ENCODE measurements around the gene TRIM8.

The TRIM8 gene

DNA sequence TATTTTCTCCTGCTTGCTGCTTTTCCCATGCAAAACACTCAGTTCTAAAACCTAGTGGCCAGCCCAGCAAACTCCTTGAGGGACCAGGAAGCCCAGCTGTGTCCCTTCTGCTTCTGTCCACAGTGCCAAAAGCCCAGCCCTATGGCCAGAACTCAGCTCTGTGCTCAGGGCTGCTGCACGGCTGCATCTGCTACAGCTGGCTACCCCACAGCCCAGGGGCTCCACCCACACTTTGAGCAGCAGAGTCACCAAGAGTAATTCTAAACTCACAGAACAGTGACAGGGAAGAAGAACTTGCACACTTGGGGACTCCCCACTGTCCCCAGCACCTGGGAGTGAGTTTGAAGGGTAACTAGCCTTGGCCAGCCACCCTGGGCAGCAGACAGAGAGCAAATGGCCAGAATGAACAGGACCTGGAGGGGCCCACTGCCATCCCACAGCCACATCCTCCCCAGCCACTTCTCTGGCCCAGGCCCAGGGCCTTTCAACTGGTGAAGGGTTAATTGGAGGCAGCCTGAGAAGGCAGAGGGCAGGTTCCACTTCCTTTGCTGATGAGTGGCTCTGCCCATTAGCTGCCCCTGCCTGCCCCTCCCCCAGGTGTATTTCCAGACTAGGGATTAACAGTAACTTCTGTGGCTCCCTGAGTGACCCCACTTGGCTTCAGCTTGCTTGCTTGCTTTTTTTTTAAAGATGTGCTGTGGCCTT lies 28.1 kb upstream of the TRIM8 start:
- DNase-seq = no peak

DNA sequence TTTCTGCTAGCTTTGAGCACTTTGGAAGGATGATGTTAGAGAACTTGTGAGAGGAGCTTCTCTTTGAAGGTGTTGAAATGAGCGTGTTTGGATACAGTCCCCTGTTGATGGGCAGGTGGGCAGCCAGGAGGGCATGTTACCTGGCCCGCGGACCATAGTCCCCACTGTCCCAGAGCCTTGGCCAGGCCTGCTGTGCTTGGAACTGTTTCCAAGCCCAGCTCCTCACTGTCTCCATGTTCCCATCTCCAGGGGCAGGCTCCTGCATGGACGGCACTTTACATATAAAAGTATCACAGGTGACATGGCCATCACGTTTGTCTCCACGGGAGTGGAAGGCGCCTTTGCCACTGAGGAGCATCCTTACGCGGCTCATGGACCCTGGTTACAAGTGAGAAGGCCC lies 27.2 kb upstream of the TRIM8 start:
- DNase-seq = no peak

DNA sequence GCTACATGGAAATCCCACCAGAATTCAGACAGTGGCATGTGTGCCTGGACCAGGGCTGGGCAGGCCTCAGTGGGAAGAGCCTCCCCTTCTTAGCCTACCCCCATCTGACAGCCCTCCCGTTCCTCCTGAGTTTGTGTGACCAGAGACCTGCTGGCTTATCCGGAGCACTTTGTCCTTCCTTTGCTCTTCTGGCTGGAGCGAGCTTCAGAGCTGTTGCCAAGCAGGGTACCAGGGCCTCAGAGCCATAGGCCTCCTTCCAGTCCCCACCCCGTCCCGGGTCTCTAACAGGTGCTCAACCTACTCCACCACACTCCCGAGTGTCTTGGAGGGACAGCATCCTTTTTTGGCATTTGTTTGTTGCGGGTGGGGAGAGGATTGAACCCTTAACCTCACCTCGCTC lies 26.5 kb upstream of the TRIM8 start:
- no peak for DNase-seq

DNA sequence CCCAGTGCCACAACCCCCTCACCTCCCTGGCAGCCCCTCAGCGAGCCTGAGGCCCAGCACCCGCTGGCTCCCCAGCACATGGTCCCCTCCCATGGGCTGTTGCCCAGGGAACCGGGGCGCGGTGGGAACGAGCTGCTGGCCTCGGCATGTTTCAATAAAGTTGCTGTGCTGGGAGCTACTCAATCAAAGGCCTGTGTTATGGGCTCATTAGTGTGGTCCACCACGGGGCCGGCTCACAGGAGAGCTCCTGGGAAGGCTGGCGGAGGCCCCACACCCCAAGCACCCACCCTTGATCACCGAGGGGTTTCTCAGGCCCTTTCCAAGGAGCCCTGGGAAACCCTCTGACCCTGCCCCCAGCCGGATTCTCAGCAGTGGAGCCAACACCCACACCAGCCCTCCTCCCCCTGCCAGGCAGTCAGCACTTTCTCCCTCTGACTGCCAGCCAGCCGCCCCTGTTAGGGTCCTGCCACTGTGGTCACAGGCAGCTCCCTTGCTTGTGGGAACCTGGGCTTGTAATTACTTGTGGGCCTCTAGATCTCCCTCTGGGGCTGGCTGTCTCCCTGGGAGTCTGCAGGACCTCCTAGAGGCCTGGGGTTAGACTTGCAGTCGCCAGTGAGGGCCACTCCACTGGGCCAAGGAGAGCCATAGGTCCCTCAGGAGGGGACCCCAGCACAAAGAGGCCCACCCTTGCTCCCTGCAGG lies 24.8 kb upstream of the TRIM8 start:
- DNase-seq = no peak

DNA sequence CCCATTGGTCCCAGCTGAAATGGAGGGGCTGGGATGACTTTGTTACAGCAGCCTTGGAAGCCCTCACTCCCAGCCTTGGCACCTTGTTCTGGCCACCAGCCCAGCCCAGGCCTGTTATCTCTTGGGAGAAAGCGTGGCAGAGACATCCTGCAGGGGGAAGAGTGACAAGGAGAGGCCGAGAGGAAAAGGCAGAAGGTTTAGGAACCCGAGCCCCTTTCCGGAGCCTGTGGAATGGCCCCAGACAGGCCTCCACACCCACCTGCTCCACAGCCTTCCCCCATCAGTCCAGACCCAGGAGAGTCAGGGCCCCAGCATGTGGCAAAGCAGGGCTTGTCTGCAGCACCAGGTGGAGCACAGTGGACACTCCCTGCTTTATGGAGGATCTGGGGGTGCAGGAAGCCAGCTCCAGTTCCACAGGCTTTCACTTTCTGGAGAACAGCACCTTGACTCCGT lies 24.1 kb upstream of the TRIM8 start:
- no peak for DNase-seq

DNA sequence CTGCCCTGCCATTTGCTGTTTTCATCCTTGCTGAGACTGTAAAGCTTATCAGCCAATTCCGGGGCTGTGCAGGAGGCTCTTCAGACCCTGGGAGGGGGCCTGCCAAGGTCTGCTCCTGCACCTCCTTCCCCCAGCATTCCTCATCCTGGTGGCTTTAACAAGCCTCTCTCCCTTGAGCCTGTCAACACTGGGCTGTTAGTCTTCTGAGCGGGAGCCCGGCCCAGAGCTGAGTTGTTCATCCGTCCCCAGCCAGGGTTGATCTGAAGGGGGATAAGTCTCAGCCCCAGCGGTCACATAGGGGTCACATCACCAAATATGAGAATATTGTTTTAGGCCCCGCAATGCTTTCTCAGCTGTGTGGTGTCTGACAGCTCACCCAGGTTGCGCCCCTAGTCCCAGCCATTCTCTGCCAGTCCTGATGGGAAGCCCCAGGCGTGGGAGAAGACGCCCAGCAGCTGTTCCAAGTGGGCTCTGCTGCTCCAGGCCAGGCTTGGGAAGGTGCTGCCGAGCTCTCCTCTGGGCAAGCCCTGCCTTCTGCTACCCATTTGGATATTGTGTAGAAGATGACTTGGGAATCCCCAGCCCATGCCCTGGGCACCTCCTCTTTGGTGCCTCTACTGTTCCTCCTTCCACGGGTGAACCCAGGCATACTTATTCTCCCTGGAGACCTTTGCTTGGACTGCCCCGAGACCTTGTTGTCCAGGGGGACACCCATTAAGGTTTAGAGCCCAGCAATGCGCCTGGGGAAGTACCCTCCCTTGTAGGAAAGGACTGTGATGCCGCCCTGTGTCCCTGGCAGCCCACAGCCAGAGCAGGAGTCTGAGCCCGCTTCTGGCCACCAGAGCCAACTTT lies 23.5 kb upstream of the TRIM8 start:
- DNase-seq = no peak

DNA sequence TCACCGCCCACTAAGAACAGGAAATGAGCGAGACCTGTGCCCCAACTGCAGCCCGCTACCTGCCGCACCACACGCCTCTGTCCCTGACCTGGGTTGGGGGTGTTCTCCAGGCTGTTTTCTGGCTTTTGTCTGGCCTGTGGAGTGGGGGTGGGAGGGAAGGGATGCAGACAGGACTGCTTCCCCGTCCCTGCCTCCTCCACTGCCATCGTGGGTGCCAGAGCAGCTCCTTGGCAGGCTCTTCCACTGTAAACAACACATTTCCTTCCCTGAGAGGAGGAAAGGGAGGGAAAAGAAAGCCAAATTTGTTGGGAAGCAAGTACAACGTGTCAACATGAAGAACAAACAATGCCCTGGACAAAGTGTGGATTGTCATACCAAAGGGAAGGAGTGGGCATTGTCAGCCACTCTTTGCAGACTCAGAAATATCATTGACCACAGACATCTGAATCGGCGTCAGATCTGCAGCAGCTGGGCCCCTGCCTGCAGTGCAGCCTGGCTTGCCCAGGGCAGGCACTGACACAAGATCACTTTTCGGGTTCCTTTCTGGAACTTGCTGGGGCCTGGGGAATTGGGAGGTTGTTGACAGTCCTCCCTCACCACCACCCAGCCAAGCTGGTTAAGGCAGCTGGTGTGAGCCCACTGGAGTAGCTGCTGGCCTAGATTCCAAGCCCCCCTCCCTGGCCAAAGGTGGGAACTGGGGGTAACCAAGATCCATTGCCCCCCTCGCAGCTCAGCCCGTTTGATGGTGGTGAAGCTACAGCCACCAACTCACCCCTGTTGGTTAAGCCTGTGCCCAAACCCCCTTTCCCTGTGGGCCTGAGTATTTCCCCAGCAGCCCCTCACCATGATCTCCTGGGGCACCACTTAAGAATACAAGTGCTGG lies 22.6 kb upstream of the TRIM8 start:
- DNase-seq = no peak

DNA sequence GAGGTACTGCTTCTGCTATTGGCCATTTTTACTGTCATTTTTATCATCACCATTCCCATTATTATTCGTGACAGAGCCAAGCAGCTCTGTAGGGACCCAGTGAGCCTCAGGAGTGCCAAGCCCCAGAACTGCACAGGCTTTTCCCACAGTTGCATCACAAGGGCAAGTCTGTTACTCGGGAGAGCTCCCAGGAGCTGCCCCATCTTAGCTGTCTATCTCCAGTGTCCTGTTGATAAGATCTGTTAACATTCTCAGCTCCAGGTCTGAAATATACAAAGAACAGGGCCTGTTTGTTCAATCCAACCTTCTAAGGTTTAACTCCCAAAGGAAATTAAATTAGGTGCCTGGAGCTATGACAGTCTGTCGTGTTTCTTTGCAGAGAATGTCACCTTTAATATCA lies 20.2 kb upstream of the TRIM8 start:
- no peak for DNase-seq

DNA sequence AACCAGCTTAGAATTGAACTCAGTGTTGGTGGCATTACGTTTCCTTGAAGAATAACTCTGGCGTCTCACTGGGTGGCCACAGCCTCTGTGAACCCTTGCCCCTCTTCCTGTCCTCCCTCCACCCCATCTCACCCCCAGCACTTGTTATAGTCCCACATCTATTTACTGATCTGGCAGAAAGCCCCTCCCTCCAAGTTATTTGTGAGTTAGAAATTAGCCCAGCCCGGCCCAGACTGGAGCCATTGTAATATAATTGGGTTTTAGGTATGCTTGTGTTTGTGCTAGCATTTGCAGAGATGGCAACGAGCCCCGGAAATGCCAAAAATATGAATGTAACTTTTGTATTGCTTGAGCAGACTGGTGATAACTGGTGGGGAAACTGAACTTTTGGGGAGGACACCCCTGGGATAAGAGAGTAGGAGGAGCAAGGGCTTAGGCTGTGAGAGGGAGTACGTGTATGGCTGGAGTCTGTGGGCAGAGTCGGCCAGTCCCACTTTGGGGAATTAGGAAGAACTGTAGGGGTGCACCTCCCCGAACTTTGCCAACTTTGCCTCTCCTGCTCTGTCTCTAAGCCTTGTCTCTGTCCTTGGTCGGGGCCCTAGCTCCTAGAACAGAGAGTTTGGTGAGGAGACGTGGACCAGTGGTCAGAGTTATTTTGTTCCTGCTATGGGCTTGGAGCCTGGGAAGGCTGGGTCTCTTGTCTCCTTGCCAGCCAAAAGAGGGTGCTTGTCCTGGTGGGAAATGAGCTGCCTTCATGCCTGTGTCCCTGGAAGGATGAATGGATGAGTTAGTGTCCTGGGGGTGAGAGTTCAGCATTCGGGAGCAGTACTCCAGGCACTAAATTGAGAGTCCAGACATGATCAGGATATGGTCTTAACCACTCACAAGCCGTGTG lies 19.3 kb upstream of the TRIM8 start:
- DNase-seq = no peak

DNA sequence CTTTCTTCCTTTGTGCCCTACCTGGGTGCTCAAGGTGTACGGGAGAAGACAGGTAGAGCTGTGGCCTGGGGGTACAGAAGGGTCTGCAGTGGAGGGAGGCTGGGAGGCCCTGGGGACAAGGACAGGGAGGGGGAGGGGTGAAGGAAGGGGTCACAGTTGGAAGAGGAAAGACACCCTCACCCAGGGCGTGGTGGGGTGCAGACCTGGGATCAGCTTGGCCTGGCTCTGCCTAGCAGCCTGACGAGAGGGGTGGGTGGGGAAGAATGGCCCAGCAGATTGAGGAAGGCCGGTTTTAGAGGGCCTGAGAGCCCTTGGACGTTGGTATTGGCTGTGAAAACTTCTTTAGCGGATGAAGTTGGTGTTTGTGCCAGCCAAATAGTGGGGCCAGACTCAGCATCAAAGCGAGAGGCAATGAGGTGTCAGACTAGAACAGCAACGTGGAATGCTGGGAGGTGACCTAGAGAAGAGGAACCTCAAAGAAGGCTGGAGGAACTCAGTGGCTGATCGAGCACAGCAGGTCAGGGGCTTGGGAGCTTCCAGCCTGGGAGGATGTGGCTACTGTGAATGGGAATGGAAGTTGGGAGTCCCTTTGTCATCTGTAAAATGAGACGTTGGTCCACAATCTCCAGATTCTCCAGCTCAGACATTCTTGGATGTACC lies 18.1 kb upstream of the TRIM8 start:
- DNase-seq = no peak

DNA sequence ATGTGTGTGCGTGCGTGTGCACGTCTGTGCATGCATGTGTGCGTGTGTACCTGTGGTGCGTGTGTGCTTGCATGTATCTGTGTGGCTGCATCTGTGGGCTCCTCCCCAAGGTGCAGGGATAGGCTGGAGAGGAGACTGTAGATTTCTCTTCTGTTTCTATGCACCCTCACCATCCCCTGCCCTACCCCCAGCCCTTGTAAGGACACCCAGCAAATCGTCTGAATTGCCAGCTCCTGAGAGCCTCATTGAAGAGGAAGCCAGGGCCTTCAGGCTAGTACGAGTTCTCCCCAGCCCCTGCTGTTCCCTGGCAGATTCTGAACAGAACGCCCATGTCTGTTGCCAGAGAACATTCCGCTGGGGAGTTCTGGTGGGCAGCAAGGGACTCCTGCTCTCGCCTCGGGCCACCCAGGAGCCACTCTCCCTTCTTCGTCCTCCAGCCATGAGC lies 17.0 kb upstream of the TRIM8 start:
- no peak for DNase-seq

DNA sequence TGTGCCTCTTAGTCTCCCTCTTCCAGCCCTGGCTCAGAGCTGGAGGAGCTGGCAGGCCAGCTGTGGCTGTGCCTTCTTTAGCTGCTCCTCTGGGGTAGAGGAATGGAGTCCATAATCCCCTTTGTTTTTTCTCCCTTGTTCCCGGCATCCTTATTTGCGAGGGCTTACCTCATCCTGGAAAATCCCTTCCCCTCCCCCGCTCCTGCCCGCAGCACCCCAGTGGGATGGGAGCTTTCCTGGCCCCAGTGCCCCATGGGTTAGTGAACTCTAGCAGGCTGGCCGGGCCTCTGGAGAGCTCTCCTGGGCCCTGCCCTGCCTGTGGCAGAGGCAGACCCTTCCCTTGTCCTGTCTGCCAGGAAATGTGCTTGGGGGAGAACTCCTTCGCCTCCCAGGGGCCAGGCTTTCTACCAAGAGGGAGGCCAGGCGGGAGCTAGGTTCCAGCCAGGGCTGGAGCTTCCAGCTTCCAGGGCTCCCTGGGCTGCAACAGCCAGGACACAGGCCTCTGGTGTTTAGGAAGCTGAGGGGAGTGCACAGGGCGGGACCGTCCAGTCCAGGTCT lies 16.5 kb upstream of the TRIM8 start:
- no peak for DNase-seq

DNA sequence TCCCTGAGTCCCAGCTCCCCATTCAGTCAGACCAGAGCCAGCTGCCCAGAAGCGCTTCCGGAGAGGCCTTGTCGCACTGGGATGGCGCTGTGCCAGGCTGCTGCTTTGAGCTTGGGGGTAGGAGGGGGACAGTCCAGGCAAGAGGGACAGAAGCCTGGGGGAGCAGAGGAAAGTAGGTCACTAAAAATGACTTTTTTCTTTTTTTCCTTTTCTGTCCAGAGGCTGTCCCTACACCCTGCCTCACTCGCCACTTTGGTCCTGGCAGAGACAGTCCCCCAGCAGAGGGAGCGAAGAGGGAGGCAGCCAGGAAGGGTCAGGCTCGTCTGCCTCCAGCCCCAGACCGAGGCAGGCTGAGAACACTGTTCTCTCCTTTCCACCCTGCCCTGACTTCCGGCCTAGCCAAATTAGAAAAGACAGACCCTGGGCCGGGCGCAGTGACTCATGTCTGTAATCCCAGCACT lies 15.8 kb upstream of the TRIM8 start:
- DNase-seq = no peak

DNA sequence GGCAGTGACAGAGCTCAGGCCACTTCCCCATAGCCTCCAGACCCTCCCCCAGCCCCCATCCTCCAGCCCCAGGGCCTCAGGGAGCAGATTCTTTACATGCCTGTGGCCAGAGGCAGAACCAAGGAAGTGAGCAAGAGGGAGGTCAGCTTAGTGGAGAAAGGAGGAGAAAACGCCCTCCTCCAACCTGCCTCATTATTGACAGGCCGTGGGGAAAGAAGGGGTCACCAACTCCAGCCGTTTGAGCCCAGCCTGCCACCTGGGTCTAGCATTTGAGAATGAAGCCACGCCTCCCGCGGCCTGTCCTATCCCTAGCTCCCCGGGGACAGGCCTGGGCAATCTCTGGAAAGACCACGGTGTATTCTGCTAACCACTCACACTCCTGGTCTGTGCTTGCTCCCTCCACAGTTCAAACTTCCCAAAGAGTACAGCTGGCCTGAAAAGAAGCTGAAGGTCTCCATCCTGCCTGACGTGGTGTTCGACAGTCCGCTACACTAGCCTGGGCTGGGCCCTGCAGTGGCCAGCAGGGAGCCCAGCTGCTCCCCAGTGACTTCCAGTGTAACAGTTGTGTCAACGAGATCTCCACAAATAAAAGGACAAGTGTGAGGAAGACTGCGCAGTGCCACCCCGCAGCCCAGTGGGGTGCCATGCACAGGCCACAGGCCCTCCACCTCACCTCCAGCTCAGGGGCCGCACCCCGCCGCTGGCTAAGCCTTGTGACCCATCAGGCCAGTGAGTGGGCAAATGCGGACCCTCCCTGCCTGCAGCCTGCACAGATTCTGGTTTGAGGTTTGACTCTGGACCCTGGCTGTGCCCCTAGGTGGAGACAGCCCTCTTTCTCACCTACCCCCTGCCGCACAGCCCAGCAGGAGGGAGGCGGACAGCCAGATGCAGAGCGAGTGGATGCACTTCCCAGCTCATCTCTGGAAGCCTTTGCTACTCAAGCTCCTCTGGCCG lies 14.3 kb upstream of the TRIM8 start:
- DNase-seq = no peak

DNA sequence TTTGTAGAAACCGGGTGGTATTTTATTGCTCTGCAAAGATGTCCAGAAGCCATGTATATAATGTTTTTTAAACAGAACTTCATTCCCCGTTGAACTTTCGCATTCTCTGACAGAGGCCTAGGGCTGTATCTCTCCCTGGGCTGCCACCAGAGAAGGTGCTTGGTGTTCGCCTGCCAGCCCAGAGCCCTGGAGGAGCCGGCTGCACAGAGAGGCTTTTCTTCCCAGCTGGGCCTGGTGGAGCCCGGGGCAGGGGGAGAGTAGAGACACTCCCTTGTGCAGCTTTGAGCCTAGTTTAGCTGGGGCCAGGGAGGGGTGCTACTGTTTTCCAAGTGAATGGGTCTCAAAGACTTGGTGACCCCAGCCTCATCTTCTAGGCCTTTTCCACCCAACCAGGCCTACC lies 13.6 kb upstream of the TRIM8 start:
- DNase-seq = no peak

DNA sequence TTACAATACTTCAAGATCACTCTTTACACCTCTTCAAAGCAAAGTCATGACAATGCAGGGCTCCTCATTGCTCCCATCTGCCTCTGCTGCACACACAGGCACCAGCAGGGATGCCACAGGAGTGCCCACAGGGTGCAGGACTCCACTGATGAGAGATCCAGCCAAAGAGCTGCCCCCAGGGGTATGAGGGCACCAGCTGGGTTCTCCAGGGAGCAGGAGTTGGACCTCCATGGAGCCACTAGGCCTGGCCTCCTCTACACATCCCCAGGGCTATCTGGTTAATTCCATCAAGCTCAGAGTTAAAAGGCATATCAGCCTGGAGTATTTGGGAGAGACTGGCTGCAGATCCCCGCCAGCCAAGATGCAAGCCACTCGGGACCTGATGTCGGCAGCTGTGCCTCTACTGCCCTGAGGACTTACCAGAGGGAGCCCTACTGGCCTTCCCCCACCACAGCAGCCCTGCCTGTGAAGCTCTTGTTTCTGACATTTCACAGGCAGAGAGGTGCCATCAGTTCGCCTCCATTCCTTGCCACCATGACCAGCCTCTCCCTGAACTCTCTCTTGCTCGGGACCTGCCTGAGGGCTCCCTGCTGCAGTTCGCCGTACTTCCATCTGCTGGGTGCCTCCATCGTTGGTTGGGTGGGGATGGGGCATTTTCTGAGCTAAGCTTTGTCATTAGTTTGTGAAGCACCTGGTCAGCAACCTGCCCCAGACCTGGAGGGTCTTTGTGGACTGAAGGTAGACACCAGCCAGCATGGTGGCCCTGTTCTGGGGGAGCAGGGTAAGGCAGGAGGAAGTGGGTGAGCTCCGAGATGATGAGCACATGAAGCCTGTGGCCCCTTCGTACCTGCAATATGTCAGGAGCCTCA lies 12.5 kb upstream of the TRIM8 start:
- DNase-seq = no peak

DNA sequence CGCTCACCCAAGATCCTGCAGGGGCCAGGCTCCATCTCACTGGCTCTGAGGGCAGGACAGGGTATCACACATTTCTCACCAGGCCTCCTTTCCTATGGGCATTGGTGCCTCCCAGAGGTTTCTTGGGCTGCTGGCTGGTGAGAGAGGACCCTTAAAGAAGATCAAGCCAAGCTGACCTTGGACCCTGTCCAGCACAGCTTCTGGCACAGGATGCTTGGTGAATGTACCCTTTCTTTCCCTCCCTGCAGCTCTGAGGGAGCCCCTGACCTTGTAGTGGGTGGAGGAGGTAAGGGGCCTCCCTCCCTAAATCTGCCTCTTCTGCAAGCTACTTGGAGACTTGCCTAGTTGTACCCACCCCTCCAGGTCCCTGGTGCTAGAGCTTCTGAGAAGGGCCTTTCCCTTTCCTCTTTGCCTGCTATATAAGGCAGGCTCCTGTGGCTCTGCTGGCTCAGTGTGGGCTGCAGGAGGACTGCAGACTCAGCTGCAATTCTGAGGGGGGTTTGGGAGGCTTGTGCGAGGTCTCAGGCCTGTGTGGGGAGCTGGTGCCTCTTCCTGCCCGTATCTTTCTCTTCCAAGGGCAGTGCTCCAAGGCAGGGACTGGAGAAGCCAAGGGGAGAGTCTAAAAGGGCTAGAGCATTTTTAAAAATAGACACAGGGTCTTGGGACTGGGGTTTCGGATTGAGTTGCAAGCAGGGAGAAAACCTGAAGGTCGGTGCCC lies 11.7 kb upstream of the TRIM8 start:
- DNase-seq = no peak

DNA sequence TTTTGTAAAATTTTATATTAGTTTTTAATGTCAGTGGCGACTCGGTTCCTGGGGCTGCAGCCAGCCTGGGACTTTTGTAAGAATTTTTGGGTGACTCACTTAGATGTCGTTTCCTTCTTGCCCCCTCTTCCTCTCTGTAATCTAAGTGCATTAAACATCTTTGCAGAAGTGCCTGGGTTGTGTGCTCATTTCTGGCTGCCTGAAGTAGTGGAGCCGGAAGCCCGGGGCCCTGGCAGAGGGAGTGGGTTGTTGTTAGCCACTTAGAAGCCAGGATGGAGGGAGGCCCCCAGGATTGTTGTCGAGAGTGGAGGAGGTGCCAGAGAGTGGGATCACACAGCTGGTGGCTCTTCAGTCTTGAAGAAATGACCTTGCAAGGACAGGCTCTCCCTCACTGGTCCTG lies 11.0 kb upstream of the TRIM8 start:
- DNase-seq = no peak

Measured in NCI-H526 (cell line).